HG03575 (cell line): ENCODE measurements around the gene URM1.
"Not testable (repeated sequence)": the region's sequence is repeated elsewhere in the genome, so short reads cannot be mapped to it uniquely, and the experiment has no call there.

ENCODE experiments used
- ATAC-seq: cut with Tn5 transposase; IDR thresholded peaks from one replicate; pipeline ENCODE4 v1.9.1; 2021; ENCODE audit not compliant: unreplicated experiment, insufficient number of reproducible peaks, low FRiP score; ENCODE audit errors: extremely low read depth

URM1 gene

DNA sequence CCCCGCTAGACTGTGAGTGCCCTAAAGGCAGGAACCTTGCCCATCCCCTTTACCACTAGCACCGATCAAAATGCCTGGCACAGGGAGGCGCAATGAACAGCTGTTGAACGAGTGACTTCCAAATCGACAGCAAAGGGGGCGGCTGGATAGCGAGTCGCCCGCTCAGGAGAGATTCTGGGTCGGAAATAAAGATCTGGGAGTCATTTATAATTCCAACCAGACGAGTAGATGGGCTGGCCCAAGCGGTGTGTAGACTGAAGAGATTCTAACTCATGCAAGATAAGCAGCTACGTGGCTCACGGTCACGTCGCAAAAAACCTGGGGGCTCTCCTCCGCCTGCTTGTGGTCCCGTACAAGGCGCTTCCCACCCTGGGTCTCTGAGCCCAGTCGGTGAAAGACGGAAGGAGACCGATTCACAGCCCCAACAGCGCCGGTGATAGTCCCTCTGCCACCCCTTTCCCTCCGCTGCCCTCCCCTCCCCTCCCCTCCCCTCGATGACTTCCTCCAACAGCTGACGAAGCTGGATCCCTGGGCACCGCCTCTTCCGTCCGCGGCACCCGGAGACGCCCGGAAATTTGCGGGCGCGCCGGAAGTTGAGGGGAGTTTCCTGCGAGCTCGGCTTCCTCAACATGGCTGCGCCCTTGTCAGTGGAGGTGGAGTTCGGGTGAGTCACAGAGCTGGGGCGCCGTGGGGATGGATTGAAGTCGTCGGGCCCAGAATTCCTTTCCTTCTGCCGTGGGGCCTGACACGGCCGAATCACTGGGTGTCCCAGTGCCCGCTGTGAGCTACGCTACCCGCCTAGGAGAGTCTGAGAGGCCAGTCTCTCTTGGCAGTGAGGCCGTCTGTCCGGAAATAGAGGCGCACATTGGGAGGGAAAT lies at the start of gene URM1:
TSS of gene URM1 (plus strand) at position 623 of the 878 bp plus-strand sequence. CDS start at position 630, 7 bp downstream.
- no peak for ATAC-seq

DNA sequence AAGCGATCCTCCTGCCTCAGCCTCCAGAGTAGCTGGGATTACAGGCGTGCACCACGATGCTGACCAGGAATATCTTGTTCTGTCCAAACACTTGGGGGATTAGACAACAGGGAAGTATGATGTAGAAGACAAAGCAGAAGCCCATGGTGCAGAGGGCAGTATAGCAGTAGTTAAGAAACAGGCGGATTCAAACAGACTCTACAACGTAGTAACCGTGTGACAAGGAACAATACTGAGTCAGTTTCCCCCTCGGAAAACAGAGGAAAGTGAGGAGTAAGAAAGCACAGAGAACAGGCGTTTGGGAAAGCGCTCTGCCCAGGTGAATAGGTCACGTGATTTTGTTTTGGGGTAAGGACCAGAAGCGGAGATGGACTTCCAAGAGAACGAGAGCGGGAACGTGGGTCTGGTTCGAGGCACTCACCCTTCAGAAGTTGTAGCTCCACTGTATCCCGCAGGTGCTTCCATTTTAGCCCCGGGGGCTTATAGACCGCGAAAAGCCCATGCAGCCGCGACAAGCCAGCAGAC lies 49.2 kb upstream of the URM1 start:
- ATAC-seq: no peak

DNA sequence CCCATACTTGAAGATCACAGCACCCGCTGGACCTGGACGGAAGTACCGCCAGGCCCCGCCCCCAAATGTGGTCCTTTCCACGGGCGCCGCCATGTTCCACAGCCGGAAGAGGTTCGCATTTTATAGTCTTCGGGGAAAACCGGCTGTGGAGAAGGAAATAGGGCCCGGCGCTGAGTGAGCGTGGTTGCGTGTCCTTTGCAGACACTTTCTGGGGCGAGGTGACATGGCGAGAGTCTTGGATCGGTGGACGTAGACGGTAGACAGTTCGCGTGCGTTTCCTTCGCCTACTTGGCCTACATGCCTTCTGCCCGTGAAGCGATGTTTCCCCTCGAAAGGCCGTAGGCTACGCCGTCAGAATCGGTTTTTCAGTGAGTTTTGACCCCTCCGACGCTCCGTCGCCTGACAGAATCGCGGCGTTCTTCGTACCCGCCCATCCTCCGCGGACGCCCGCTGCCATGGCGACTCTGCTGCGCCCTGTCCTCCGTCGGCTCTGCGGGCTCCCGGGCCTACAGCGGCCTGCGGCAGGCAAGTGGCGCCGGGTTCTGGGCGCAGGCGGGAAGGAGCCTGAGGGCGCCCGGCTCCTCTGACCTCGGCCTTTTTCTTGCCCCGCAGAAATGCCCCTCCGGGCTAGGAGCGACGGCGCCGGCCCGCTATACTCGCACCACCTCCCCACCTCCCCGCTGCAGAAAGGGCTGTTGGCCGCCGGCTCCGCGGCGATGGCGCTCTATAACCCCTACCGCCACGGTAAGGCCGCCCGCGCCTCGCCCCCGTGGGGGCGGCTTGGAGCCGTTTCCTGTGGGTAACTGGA lies 48.6 kb upstream of the URM1 start, which contains the start of the genes COQ4 and TRUB2:
TSS of gene COQ4 (plus strand) at position 436 of the 808 bp plus-strand sequence. CDS start at position 456, 20 bp downstream.
TSS of gene TRUB2 (minus strand) at position 44 of the 808 bp plus-strand sequence. CDS start at position 5, 39 bp downstream.
- ATAC-seq: no peak

DNA sequence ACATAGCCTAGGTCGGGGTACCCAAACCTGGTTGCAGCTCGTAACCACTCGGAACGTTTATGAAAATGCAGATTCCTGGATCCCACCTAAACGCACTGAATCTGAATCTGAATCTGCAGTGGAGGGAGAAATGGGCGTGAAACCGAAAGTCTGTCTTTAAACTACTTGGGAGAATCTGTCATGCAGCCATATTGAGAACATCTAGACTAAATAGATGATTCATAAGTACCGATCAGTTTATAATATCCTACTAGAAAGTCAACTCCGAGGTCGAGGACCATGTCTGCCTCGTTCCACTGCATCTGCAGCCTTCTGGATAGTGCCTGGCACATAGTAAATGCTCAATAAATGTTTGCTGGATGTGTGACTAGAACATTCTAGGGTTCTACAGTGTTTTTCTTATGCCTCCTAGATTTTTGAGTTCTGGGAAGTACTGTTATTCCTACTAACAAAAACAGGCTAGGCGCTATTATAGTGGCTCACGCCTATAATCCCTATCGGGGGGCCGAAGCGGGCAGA lies 47.9 kb upstream of the URM1 start:
- no peak for ATAC-seq

DNA sequence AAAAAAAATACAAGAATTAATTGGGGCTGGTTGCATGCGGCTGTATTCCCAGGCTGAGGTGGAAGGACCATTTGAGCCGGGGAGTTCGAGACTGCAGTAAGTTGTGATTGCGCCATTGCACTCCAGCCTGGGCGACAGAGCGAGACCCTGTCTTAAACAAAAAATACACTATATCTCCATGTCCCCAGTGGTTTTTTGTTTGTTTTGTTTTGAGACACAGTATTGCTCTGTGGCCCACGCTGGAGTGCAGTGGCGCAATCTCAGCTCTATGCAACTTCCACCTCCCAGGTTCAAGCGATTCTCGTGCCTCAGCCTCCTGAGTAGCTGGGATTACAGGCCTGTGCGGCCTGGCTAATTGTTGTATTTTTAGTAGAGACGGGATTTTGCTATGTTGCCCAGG lies 47.4 kb upstream of the URM1 start:
- no peak for ATAC-seq

DNA sequence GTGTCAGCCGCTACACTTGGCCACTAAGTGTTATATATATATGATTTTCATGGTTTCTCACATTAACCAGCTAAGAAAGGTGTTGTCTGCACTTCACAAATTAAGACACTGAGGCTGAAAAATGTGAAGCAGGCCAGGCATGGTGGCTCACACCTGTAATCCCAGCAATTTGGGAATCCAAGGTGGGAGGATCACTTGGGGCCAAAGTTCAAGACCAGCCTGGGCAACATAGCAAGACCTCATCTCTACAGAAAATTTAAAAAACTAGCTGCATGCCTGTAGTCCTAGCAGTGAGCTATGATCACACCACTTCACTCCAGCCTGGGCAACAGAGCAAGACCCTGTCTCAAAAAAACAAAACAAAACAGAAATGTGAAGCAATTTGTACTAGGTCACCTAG lies 46.8 kb upstream of the URM1 start:
- no peak for ATAC-seq

DNA sequence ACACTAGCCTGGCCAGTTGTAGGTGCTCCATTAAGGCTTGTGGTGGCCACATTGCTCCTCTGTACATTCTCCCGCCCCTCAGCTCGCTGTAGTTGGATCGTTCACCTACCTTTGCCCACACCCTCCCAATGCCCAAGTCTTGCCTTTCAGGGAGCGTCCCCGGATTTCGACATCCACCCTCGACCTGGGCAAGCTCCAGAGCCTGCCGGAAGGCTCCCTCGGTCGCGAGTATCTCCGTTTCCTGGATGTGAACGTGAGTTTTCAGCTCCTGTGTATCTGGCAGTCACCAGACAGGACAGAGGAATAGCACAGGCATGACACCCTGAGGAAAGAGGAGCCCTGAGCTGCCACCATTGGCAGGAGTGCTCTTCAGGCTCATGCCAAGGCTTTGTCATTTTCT lies 45.5 kb upstream of the URM1 start:
- ATAC-seq: no peak

DNA sequence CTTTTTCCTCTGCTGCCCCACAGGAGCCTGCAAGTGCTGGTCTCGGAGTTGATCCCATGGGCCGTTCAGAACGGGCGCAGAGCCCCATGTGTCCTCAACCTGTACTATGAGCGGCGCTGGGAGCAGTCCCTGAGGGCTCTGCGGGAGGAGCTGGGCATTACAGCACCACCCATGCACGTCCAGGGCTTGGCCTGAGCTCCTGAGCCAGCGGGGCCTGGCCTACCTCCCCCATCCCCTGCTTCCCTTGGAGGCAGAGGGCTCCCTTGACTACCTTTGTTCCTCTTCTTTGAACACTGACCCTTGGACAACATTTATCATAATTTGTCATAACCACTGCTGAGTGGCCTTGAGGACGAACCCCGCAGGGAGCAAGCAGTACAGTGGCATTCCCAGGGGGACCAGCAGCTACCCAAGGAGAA lies 37.7 kb upstream of the URM1 start:
- ATAC-seq: no peak

DNA sequence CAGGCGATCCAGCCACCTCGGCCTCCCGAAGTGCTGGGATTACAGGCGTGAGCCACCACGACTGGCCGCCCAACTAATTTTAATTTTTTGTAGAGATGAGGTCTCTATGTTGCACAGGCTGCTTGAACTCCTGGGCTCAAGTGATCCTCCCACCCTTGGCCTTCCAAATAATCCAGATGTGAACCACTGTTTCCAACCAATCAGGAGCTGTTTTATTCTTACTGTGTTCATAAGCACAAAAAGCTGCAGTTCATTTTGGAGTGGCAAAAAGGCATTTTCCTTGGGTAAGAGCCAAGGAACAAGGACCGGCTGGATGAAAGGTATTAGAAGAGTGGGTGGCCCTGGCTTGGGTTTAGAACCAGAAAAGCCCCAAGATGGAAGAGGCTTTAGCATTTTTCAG lies 36.0 kb upstream of the URM1 start:
- no peak for ATAC-seq

DNA sequence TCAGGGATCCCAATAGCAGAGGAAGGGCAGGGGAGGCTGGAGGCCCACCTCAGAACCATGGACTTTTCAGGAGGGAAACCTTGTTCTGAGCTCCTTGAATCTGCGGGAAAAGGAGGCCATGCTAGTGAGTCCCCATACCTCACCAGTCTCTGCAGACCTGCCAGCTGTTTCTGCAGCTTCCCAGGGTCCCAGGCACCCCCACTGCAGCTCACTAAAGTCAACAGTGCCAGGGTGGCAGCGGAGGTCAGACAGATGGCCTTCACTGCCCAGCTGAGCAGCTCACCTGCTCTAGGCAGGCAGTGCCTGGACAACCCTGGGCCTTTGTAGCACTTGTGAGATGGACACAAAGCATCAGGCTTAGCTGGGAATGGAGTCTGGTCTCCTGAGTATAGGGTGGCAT lies 35.3 kb upstream of the URM1 start:
- no peak for ATAC-seq

DNA sequence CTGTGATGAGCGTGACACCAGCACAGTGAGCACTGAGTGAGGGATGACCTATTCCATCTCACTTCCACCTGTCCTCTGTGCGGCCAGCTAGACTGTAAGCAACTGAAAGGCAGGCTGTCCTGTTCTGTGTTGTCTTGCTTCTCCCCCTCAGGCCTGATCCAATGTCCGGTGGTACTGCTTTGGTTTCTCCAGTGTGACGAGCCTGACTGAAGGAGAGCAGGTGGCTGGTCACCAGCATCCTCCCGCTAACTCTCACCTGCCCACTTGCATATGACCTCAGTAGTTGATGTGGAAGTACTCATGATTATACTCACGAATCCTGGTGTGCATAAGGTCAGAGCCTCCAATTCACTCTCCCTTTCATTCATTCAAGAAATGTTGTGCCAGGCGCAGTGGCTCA lies 33.2 kb upstream of the URM1 start:
- no peak for ATAC-seq

DNA sequence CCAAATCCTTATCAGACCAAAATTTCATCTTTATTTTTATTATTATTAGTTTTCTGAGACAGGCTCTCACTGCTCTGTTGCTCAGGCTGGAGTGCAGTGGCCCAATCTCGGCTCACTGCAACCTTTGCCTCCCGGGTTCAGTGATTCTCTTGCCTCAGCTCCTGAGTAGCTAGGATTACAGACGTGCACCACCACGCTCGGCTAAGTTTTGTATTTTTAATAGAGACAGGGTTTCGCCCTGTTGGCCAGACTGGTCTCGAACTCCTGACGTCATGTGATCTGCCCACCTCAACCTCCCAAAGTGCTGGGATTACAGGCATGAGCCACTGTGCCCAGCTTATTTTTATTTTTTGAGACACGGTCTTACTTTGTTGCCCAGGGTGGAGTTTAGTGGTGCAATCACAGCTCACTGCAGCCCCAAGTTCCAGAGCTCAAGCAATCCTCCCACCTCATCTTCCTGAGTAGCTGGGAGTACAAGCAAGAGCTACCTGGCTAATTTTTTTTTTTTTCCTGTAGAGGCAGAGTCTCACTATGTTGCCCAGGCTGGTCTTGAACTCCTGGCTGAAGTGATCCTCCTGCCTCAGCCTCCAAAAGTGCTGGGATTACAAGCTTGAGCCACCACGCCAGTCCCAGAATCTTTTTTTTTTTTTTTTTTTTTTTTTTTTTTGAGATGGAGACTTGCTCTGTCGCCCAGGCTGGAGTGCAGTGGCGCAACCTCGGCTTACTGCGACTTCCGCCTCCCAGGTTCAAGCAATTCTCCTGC lies 32.1 kb upstream of the URM1 start:
- not testable (repeated sequence) for ATAC-seq

DNA sequence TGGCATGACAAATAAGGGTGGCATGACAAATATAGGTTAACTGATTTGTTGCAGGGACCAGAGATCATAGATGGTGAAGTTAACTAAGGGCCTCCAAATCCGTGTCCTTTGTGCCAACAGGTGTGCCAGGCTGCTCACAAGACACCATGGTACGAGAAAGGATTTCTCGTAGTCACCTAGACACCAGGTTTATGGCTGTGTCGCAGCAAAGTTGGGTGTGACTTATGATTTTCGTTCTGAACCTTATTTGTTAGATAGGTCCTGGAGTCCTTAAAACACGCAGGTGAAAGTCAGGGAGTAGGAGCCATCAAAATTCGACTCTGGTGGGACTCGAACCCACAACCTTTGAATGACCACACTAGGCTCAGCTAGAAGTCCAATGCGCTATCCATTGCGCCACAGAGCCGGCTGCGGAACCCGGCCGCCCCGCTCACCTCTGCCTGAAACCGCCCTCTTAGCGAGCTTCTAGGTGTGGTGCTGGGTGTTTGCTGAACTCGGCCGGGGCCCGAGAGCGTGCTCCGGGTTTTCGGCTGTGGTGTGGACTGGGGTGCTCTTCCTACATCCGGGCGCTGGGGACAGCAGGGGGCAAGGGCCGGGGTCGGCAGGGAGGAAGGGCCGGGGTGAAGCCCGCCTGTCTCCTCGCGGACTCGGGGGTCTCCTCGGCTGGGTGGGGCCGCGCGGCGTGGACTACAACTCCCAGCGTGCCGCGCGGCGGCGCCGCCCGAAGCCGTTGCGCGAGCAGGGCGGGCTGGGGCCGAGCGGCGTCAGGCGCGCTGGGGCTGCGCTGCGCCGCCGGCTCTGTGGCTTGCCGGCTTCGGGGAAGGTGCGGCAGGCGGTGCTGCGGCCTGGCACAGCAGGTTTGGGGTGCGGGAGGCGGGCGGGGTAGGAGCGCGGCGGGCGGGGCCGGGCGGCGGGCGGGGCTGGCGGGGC lies 31.1 kb upstream of the URM1 start, which contains the start of gene SLC27A4:
TSS of gene SLC27A4 (plus strand) at position 767 of the 930 bp plus-strand sequence. CDS start 2,606 bp downstream, outside the sequence.
- no peak for ATAC-seq

DNA sequence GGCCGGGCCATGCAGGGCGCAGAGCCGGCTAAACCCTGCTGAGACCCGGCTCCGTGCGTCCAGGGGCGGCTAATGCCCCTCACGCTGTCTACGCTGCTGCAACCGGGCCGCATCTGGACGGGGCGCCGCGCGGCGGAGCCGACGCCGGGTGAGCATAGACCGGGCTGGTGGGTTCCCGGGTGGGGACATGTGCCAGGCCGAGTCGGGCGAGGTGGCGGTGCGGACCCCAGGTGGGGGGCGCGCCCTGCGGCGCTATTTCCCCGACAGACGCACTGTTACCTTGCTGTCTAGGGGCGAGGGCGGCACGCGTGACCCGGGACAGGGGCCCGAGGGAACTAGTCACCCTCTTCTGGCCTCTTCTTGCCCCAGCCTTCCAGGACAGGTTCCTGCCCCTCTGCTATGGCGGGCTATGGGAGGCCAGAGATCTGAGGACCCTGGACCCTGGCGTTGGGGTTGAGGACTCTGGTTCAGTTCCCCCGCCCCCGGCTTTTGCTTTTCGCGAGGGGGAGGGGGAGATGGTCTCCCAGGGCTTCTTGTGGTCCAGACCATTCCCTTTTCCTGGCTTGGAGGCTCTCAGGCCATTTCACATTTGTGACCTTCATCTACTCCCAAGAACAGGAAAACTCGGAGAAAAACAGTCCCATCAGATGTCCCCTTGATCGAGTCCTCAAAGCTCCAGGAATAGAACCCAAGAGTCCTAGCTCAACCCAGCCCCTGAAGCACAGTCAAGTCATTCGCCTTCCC lies 30.3 kb upstream of the URM1 start:
- ATAC-seq: no peak

DNA sequence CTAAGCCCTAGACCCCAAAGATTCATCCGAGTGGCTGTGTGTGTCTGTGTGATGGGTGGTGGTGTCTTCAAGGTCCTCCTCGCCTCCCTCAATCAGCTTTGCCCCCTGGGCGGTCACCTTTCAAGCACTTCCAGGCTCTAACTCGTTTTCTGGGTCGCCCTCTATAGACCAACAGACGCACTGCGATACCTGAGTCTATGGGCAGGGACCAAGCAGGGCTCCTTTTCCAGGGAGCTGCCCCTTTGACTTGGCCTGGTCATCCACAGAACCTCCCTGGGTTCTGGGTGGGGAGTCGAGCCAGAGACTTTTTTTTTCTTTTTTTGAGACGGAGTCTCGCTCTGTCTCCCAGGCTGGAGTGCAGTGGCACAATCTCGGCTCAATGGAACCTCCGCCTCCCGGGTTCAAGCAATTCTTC lies 29.7 kb upstream of the URM1 start:
- ATAC-seq: no peak

DNA sequence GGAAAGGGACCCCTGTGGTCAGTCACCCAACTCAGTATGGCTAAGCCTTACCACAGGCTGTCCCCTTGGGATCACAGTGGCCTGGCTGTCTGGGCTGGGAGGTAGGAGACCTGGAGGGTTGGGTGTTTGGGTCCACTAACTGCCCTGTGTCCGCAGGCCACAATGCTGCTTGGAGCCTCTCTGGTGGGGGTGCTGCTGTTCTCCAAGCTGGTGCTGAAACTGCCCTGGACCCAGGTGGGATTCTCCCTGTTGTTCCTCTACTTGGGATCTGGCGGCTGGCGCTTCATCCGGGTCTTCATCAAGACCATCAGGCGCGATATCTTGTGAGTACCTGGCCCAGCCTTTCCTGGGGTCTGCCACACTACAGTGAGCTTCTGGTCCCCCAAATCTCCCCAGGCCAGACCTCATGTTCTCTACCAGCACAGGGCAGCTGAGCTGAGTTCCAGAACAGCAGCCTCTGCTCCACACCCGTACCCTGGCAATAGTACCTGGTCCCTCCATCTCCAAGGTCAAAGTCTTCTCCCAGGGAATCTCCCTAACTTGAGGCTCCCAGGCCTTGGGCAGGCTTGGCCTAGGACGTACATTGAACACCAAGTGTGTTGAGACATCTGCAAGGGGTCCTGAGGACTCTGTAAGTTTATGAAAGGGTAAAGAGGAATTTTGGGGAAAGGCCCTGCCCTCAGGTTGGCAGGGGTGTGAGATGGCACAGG lies 28.0 kb upstream of the URM1 start:
- ATAC-seq: no peak
